PFSK-1 (cell line): Measurements from ENCODE around the gene ARHGEF2.

ENCODE experiments used
- POLR2AphosphoS5 ChIP-seq: IDR thresholded peaks from 2 replicates; pipeline ENCODE4 v1.6.1; 2012; ENCODE audit warnings: low read depth, mild to moderate bottlenecking, control low read depth, low read length, moderate library complexity
- REST ChIP-seq, 2 experiments: IDR thresholded peaks; 2 replicates each; pipeline versions ENCODE4 v1.6.1 to v1.8.0; 2011 to 2012; ENCODE audit warnings: low read depth in 2 of 2, low read length in 2 of 2, control low read depth in 1 of 2, inconsistent platforms in 1 of 2, mild to moderate bottlenecking in 1 of 2, moderate library complexity in 1 of 2; ENCODE audit not compliant: insufficient read depth in 1 of 2

DNA sequence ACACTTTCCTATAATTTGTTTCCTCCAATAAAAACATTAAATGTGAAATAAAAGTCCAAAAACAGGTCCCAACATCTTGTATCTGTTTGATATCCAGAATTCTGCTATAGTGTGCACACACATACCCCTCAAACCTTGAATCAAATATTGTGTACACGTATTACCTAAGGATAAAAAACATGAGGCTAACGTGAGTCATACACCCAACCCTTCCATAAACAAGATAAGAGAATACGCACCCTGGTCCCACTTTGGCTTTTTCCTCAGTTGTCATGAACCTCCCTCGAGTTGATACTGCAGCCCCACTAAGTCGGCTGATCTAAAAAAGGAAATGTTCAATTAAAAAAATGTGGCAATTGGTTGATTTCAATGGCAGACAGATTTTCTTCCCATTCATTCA is 49.3 kb downstream of the ARHGEF2 start:
- no peak for TF ChIP-seq POLR2AphosphoS5
- TF ChIP-seq REST (IDR thresholded peaks at IDR 0.05; ENCODE audit: insufficient read depth in 1 of 2, low read depth in 2 of 2, low read length in 2 of 2), result no peak
